HPDE6-E6E7 (cell line): ENCODE results near the gene CLEC1A.
A peak's percentile ranks its signal among the peaks of the same experiment; 100 is the strongest.

Experiments used
- DNase-seq: peaks from one replicate; pipeline ENCODE4 v3.0.0; 2011; ENCODE audit warnings: missing footprints; ENCODE audit errors: extremely low spot score

Gene CLEC1A

DNA sequence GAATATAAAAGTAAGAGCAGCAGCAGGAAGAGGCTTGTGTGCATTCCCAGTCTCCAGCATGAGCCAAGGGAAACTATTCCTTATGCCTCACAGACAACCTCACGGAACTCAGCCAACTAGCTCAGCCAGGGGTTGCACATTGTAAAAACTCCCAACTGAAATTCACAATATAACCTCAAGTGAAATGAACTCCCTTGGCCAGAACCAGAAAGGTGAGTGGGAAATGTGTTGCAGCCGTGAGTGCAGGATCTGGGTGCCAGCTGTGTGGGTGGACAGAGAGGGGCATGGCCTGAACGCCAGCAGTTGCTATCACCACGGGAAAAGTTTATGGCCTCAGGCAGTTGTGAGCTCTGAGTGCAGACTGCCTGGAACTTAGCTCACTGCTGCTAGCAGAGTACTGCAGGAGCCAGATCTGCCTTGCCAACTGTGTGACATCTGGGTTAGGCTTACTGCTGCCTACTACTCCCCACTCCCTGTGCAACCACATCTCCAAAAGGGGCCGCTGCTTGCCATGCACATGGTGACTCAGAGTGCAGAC lies 2.3 kb upstream of the CLEC1A start:
- no peak for DNase-seq

DNA sequence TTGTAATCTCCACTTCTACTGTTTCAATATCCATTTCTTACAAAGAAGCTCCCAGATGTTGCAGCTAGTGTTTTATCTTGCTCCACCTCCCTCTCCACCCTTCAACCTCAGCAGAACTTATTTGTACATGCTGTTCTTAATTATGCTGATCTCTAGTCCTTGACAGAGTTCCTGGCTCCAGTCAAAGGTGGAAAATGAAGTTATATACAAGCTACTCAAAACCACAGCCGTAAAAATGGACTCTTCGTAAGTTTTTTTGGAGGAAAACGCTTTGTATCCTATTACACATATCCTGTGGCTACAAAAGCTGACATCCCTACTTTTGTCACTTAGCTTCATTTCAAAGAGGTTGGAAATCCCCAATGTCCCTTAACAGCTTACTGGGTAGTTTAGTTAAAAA lies 1.3 kb downstream of the CLEC1A start:
- DNase-seq, result no peak

DNA sequence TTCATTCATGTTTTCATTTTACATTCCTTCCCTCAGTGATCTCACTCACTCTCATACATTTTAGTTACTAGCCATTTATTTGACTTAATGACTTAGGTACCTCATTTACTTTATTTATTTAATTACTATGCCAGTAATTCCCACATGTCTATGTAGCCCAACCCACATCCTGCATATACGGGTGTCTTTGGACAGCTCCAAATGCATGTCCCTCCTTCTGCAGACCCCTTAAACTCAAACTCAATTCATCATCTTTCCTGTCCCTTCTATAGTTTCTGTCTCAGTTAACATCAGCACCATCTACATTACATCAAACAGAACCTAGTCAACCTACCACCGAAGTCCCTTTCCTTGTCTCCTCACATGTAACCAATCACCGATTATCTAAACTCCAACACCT lies 2.8 kb downstream of the CLEC1A start:
- DNase-seq, result no peak

DNA sequence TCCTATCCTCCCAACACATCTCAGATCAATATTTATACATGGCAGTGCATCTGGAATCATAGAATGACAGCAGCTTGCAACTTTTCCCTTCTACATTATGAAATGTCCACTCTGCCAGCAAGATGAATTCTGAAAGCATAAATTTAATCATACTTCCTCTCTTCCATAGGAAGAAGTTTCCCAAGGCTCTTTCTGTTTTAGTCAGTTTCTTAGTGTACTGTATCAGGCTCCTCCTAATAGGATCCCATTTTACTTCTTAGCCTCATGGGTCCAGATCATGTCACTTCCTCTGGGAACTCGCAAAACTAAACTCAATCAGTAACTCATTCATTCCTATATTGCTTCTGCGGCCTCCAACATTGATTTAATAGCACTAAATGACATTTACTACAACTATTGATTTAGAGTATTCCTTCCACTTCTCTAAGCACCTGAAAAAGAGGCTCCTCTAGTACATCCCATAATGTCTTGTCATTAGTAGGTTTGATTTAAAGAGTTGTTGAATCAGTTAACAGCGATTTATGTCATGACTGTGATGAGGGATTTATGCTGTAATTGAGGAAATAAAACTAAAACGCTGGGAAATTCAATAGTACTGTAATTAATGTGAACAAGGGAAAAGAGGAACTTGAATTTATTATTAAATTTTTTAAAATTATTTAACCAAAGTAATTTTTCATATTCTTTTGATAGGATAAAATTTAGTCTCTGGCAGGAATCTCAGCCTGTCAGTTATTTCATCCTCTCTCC lies 4.0 kb downstream of the CLEC1A start:
- no peak for DNase-seq

DNA sequence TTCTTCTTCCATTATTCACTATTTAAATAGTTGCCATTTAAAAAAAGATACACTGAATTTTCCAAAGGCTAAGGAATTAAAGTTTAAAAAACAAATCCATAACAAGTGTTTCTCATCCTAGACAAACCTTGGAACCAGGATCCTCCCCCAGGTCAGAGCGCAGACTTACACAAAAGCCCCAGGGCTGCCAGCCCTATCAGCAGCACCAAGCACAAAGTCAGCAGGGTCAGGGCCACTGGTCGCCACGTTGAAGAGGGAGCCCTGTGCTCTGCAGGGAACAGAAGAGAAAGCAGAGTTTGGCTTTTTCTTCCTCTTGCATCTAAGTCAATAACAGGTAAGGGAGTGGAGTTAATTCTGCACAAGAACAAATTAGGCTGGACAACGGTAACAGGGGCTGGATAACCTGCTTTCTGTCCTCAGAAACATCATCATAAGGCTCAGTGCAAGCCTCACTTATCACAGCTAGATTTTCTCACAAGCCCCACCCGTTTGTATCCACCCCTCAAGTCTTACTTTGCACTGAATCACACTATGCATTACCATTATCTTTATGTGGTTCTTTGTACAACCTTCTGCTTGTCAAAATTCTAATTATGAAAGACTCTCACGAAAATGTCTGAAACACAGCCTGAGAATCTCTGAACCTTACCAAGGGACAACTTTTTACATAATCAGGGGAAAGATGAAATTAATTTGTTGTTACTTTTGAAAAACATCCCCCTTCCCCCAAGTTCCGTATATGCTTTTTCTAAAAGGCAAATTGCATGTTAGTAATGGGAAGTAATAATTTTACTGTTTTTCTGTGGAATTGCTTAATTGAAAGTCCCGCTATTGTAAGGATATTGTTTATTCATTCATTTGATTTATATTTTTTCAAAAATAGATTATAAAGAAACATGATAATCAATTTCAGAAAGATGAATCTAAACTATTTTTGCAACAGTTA lies 9.6 kb downstream of the CLEC1A start:
- DNase-seq, result no peak

DNA sequence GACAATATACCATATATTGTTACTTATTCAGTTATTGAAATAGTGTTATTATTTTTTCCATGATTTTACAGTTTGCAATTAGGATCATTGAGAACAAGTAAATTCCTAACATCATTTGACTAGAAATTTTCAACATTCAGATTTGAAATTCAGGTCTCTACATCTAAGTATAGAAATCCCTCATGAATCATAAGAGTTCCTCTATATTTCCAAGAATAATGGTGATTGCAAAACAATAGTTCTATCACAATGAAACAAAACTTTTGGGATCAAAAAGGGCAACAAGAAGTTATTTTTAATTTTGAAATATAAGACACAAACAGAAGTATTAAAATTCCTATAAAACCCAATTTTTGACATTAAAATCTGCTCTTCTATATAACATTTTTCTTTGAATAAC lies 10.8 kb downstream of the CLEC1A start:
- no peak for DNase-seq

DNA sequence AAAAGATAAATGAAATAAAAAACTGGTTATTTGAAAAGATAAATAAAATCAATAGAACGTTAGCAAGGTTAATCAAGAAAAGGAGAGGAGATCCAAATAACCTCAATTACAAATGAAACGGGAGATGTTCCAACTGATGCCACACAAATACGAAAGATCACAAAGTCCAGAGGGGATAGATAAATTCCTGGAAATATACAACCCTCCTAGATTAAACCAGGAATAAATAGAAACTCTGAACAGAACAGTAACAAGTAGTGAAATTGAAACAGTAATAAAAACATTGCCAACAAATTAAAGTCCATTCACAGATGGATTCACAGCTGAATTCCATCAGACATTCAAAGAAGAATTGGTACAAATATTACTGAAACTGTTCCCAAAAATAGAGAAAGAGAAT lies 12.4 kb downstream of the CLEC1A start:
- no peak for DNase-seq

DNA sequence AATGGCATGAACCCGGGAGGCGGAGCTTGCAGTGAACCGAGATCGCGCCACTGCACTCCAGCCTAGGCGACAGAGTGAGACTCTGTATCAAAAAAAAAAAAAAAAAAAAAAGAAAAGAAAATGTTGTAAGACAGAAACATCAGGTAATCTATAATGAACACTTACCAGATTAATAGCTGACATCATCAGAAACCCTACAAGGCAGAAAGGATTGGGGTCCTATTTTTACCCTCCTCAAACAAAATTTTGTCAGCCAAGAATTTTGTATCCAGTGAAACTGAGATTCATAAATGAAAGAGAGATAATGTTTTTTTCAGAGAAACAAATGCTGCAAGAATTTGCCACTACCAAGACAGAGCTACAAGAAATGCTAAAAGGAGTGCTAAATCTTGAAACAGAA lies 14.1 kb downstream of the CLEC1A start:
- no peak for DNase-seq

DNA sequence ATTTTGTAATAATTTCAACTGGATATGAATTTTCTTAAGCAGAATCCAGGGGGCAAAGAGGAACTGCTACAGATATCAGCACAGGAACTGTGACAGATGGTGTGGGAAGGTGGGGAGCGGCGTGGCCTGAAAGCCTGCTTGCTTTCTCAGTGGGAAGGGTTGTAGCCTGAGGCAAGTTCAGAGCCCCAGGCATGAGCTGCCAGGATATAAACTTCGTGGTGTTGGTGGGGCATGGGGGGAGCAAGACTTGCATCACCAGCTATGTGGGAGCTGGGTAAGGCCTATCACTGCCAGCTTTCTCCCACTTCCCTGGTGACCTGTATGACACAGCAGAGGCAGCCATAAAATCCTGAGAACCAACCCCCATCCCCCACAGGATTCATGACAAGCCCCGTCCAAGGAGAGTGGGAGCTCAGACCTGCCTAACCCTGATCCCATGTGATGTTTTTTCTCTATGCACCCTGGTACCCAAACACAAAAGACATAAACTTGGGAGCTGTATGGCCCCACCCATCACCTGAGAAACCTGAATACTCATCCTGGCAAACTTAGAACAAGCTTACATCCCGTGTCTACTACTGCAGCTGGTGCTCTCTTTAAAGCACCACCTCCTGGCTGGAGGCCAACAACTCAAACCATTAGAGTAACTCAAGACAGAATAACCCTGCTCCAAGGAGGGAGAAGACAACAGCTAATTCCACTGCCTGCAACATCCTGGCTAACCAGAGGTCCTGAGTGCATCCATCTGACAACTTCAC lies 16.5 kb downstream of the CLEC1A start:
- no peak for DNase-seq

DNA sequence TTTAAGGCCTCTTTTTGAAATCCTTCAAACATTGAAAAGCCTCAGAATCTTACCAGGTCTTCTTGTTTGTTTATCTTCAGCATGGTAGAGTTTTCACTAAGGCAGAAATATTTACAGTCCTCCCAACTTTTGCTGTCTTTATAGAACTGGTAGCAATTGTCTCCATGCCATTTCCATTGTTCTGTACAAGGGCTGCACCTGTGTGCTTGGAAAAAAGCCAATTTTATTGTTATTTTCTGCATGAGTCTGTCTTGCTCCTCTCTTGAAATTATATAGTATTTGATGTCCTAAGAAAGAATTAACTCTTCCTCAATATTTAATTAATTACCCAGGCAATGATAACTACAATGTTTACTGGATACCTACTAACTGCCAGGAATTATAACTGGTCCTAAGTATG lies 23.3 kb downstream of the CLEC1A start:
- no peak for DNase-seq

DNA sequence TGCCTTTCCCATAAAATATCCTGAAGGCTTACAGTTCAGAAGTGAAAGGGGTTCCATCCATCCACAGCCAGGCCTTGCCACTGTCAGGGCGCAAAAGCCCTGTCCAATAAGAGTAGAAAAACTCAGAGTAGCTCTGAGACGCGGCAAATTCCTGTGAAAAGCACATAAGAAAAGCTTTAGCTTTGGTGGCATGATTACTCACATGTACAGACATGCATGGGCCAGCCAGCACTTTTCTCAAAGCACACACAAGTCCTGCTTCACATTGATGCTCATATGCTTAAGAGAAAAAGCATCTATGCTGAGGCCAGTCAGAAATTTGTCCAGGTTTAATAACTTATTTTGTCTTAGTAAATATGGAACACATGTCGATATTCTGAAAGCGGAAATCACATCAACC lies 25.5 kb downstream of the CLEC1A start:
- peak; percentile 4 for DNase-seq

DNA sequence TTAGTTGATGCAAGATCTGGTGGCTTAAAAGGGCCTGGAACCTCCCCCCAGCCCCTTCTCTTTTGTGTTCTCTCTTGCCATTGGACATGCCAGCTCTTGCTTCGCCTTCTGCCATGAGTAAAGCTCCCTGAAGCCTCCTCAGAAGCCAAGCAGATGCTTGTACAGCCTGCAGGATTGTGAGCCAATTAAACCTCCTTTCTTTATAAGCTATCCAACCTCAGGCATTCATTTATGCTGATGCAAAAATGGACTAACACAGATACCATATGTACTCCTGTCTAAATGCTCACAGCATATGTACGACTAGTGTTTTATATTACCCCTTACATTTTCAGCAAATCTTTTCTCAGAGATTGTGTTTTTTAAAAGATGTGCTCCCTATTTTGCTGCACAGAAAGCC lies 26.7 kb downstream of the CLEC1A start:
- DNase-seq, result no peak

DNA sequence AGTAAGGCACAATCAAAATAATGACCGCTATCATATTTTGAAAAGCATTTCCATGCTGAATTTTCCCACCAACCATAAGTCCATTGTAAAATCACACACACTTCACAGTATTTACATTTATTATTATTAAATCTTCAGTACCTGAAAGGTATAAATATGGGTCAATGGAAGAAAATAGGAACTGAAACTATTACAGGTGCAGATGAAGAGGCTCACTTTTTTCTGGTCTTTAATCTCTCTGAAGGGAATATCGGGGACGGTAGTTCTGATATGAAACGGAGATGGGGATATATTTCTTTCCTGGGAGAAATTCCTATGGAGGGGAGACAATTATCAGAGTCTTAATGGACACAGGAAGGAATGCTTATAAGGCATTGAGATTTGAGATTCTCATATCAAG lies 28.4 kb downstream of the CLEC1A start:
- DNase-seq, result no peak

DNA sequence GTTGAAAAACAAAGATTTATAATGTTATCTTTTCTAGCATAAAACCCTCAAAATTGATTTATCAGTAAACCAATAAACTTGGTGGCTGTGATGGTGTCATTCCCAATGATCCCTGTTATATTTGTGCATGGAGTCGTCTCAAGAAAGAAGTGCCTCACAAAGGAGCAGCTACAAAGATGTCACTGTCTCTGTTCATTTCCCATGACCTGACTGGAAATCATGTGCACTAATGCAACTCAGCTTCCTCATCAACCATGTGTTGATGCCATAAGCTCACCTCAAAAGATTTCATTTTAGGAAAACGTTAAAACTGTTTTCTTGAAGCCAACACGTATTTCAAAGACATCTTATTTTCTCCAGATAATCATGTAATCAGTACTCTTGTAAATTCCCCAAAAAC lies 28.8 kb downstream of the CLEC1A start:
- DNase-seq, result no peak

DNA sequence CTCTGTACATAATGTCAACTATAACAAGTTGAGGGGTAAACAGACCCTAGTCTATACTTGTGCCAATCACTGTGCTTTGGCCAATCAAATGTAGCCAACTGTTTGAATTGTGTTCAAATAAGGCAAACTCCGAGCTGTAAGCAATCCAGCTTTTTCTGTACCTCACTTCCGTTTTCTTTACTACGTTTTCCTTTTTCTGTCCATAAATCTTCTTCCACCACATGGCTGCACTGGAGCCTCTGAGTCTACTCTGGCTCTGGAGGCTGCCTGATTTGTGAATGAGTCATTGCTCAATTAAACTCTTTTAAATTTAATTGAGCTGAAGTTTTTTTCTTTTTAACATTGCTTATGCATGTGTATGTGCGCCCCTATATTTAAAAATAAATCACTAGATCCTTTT lies 29.7 kb downstream of the CLEC1A start:
- no peak for DNase-seq

DNA sequence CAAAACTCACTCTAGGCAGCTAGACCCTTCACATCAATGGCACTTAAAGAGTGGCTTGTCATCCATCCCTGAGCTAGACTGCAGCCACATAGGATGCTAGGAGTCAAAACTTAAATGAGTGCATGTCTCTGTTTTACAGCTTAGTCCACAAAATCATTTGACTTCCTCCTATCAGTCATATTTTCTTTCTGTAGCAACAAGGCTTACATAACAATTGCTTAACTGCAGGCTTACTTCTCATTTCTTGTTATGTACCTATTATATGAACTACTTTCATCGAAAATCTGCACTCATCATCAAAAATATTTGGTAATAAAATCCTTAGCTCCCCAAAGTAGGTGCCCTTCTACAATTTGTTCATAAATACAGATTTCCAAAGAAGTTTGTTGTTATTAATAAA lies 30.1 kb downstream of the CLEC1A start:
- DNase-seq, result no peak

DNA sequence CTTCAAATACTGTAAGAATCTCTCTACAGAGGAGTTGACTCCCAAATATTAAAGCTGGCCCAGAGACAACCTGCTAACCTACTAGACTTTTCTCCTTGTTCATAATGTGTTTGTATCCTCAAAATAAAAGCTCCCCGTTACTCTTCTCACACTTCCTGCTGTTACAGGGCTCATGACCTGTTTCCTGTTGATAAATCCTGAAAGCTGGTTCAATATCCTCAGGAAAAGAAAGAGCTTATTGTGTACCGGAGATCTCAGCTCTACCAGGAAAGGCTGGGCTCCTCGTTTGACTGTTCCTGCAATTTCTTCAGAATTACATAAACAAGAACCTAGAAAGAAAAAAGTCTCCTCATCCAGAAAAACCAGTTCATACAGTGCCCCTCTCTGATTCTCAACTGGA lies 30.8 kb downstream of the CLEC1A start:
- no peak for DNase-seq

DNA sequence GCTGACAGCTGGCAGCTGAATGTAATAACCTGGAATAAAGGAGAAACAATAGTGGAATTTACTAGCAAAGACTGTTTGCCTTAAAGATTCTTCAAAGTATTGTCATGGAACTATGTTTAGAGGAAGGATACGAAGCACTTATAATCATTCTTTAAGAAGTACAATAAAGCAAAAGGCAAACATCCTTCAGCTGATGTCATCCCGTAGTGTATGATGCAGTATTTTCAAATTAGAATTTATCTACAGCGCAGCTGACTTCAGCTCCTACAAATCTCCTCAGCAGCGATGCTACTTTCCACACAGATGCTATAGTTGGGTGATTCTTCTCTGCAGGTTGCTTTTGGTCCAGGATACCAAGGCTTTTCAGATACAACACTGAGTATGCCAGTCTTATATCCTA lies 31.5 kb downstream of the CLEC1A start:
- DNase-seq, result no peak

DNA sequence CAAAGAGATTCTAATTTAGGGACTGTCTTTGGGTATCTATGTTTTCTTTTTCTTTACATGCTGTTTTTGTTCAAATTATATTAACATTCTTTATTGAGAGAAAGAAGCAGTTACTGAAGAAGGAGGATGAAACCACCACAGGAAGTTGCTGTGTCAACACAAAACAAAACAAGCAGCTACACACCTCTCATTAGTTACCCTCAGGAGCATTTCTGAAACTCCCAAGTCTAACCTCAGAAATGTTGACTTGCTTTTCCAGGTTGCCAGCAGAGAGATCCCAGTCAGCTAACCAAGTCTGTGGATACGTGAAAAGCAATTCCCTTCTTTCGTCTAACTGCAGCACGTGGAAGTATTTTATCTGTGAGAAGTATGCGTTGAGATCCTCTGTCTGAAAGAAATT lies 33.5 kb downstream of the CLEC1A start:
- DNase-seq, result no peak

DNA sequence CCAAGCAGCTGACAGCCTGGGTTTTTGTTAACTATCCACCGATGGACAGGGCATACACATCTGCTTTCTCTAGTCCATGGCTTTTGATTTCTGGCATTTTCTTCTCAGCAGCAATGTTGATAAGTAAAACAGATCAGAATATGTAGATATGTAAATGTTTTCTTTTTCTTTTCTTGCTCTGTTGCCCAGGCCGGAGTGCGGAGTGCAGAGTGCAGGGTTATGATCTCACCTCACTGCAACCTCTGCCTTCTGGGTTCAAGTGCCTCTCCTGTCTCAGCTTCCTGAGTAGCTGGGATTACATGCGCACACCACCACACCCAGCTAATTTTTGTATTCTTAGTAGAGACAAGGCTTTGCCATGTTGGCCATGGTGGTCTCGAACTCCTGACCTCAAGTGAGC lies 40.4 kb downstream of the CLEC1A start:
- no peak for DNase-seq

DNA sequence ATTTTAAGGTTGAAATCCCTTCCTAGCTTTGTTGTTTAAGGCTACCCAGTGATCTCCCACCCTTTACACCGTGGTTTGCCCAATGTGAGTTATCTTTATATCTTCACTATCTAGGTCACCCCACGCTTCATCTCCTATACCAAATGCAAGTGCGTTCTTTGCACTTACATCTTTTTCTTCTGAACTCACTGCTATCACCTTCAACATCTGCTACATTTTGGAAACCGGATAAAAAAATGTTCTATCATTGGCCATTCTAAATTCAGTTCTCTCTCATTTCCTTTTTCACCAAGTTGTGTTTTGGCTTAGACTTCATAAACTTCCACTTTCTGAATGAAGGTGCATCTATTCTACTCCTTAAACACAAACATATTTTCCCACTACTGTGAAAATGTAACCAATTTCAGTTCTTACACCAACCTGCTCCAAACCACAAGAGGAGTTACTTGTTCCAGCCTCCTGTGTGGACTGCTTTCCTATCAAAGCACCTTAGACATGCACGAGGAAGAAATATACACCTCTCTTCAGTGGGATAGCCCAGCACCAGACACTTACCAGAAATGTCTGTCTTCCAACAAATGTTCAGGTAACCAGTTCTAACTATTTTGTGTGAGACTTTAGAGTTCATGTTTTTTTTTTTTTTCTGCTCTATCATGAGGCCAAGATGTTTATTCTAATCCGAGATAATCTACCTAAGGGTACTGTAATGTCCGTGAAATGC lies 46.4 kb downstream of the CLEC1A start:
- no peak for DNase-seq

DNA sequence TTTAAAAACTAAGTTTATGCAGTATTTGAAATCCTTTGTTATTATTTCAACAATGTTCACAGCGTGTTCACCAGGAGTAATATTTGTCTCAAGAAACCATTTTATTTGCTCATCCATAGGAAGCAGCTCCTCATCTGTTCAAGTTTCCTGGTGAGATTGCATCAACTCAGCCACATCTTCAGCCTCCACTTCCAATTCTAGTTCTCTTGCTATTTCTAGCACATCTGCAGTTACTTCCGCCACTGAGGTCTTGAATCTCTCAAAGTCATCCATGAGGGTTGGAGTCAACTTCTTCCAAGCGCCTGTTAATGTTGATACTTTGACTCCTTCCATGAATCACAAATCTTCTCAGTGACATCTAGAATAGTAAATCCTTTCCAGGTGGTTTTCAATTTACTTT lies 50.3 kb downstream of the CLEC1A start:
- no peak for DNase-seq
